NB4 (cell line): ENCODE measurements around the gene SPATS2.

Experiments used
- CTCF ChIP-seq: IDR thresholded peaks from one replicate; pipeline ENCODE4 v1.5.1; 2012; ENCODE audit warnings: low read depth, low read length
- POLR2A ChIP-seq: IDR thresholded peaks from 2 replicates; pipeline ENCODE4 v1.6.1; 2011; ENCODE audit warnings: mild to moderate bottlenecking; ENCODE audit not compliant: insufficient read length; ENCODE audit errors: extremely low read depth

- no peak for TF ChIP-seq CTCF
- no peak for TF ChIP-seq POLR2A
These were observed 28.3 kb upstream of the SPATS2 start for GRCh38 chr12:49338830-49339463.
